VCaP (cell line): ENCODE data around the gene CFAP91.

ENCODE experiments used
- H3K27ac ChIP-seq: fragments of 450-650 bp; 2 replicates; pipeline ENCODE4 v1.5.1; 2017
- TF ChIP-seq, protein P1 (sequence below): fragments of 450-650 bp; conservative IDR thresholded peaks from 2 replicates; pipeline ENCODE4 v1.5.1; 2017; ENCODE audit warnings: mild to moderate bottlenecking, moderate library complexity

CFAP91 gene

DNA sequence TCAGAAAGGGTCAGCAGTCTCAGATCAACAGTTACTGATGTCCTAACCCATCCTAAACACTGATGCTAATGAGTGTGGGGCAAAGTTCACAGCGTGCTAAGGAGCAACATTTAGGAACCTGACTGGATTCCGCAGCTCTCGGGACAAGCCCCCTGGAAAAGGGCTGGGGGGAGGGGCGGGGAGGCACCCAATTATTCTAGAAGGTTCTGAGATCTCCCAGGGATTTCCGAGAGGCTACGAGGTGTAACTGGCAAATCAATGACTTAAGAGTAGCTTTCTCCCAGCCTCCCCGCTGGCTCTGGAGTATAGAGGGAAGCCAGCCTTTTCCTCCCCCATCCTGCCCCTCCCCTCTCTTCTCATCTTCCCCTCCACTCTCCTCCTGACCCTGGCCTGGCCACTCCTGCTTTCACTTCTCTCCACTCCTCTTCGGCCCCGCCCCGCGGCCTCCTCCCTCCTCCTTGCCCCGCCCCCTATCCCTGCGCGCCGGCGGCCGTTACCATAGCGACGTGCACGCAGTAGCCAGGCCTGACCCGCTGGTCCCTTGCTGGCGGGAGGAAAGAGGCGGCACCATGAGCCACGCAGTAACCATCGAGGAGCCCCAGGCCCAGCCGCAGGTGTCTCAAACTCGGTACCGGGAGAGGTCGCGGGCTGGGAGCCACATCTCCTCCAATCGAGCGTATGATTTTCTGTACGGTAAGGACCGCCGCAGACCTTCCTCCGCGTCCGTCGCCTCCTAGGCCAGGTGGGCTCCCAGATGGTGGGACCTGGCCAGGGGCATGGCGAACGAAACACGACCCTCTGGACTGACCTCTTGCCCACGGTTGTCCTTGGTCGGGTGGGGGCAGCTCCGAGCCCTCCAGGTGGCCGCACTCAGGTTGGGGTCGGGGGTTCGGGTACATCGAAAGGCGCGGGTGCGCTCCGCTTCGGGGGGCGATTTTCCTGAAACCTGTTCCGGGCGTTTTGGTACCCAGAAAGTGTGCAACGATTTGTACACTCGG is at the start of gene CFAP91:
TSS of gene CFAP91 (plus strand) at position 493 of the 998 bp plus-strand sequence. CDS start at position 570, 77 bp downstream.
- TF ChIP-seq, protein P1, sequence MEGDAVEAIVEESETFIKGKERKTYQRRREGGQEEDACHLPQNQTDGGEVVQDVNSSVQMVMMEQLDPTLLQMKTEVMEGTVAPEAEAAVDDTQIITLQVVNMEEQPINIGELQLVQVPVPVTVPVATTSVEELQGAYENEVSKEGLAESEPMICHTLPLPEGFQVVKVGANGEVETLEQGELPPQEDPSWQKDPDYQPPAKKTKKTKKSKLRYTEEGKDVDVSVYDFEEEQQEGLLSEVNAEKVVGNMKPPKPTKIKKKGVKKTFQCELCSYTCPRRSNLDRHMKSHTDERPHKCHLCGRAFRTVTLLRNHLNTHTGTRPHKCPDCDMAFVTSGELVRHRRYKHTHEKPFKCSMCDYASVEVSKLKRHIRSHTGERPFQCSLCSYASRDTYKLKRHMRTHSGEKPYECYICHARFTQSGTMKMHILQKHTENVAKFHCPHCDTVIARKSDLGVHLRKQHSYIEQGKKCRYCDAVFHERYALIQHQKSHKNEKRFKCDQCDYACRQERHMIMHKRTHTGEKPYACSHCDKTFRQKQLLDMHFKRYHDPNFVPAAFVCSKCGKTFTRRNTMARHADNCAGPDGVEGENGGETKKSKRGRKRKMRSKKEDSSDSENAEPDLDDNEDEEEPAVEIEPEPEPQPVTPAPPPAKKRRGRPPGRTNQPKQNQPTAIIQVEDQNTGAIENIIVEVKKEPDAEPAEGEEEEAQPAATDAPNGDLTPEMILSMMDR: no peak
- H3K27ac ChIP-seq: no peak within 1 kb of the TSS; the same call in 1 of the 2 replicates

GRCh38 chr3:119653876-119654275 is 48.9 kb upstream of the CFAP91 start:
- TF ChIP-seq, protein P1: no peak
- H3K27ac ChIP-seq: no peak overlapping the region

GRCh38 chr3:119657887-119658702 is 44.7 kb upstream of the CFAP91 start:
- TF ChIP-seq, protein P1: no peak

GRCh38 chr3:119658994-119659393 is 43.8 kb upstream of the CFAP91 start:
- no peak overlapping the region for H3K27ac ChIP-seq
- TF ChIP-seq, protein P1: no peak

More at GRCh38 chr3:119657887-119658702, 44.7 kb upstream of the CFAP91 start:
- H3K27ac ChIP-seq: no peak overlapping the region

DNA sequence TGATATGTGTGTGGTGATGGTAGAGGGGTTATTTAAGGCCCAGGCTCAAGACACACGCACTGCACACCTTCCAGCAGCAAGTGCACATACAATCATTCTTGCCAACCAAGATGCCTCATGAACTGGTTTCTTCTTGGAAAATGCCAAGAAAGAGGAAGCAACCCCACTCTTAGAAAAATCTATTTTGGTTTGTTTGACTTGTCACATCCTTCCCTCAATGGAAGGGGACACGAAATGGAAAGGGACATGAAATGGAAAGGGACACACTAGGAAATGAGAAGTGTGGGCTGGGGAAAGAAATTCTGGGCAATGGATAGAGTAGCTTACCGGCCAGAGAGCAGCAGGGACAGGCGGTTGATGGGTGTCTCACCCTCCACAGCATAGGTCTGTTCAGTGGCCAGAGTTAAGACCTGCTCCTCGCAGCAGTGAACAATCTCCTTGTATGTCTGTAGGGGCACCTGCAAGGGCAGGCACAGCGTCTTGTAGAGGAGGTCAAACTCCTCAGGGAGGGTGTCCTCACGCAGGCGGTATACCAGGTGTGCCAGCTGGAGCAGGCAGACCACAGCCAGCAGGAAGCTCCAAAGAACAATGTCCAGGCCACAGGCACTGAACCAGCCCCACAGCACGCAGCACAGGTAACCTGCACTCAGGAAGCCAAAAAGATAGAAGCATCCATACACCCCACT is 43.1 kb upstream of the CFAP91 start:
- TF ChIP-seq, protein P1: no peak
- no peak overlapping the region for H3K27ac ChIP-seq

DNA sequence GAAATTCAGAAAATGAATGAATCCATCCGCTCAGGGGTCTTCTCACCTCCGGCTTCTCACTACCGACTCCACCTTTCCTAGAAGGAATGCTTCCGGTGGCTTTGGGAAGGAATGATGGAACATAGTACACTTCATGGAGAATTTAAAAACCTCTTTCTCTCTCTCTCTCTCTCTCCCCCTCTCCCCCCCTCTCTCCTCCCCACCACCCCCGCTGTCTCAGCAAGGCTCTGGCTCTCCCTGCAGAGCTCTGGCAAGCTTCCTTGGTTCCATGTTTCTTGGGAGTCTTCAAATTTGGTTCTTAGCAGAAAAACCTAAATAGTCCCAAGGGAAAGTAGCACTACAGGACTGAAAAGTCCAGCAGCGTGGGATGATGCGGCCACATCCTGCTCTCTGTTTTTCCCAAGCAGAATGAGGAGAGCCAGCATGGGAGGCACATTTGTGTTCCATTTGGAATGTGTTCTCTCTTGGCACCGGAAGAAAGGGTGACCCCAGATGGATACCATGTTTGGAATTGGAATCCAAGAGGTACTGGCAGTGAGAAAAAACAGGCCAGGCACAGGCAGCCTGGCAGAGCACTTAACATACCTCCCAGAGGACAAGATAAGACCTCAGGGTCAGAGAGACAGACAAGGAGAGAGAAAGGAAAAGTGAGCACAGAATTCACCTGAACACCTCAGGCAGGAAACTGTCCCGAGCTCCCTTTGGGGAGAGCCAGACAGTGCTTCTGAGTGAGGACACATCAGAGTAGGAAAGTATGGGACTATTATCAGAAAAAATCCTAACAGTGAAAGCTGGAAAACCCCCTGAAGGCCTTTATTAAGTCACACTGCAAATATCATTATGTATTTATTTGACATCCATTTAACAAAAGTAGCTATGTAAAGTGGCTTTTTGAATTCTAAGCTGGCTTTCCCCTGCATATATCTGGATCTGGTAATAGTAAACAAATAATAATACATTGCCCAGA is 42.1 kb upstream of the CFAP91 start, which contains the start of gene POPDC2:
TSS of gene POPDC2 (minus strand) at position 116 of the 967 bp plus-strand sequence. CDS start 166 bp downstream, outside the sequence.
- TF ChIP-seq, protein P1: no peak
- no peak within 1 kb of the TSS for H3K27ac ChIP-seq
